GM12878 (cell line): ENCODE measurements around the gene SAFB. TPM values are rescaled to one million over a fixed set of nuclear protein-coding genes. Genes with fewer than 3 reads are reported as not detected.

Experiments
- ATAC-seq: fragments of 200-7000 bp; cut with Tn5 transposase; 3 replicates; pipeline ENCODE4 v1.9.1; 2020; ENCODE audit warnings: mild to moderate bottlenecking, moderate library complexity
- BruUV-seq: library from RNA; stranded (reverse); fragments of 400-500 nt; replicated peaks from 2 replicates; lab custom pipeline; 2021; lab: Mats Ljungman, UMichigan
- CTCF ChIA-PET: fragments of 300-600 bp; sonication (Branson Sonifier 250); formaldehyde crosslinking; extraction: SDS; loops from one replicate; lab custom pipeline; 2021; ENCODE audit warnings: inconsistent platforms; lab: Yijun Ruan, JAX
- POLR2A ChIA-PET: fragments of 350-600 bp; formaldehyde crosslinking; extraction: SDS; loops from one replicate; lab custom pipeline; 2021; ENCODE audit warnings: inconsistent platforms; lab: Charles Lee
- RAD21 ChIA-PET: fragments of 300-600 bp; sonication (Branson Sonifier 250); formaldehyde crosslinking; loops from one replicate; lab custom pipeline; 2023; ENCODE audit warnings: antibody characterized with exemption; ENCODE audit not compliant: unreplicated experiment; lab: Charles Lee
- SMC1A ChIA-PET: fragments of 300-600 bp; sonication (Branson Sonifier 250); formaldehyde crosslinking; loops from one replicate; lab custom pipeline; 2023; ENCODE audit not compliant: unreplicated experiment, uncharacterized antibody; lab: Charles Lee
- DNase-seq: peaks from one replicate; pipeline ENCODE4 v3.0.0-alpha.2; 2011; ENCODE audit warnings: low read depth, low spot score
- FAIRE-seq: peaks from 3 replicates; lab custom pipeline; 2011; peaks lifted over from hg19 to GRCh38; lab: Jason Lieb, UNC
- H2AFZ ChIP-seq: 2 replicates; pipeline ENCODE4 v1.6.0; 2011; ENCODE audit warnings: low read depth, low read length, control low read depth; ENCODE audit not compliant: control insufficient read depth
- H3K27ac ChIP-seq: 2 replicates; pipeline ENCODE4 v1.5.1; 2011; ENCODE audit warnings: control low read depth; ENCODE audit not compliant: control insufficient read depth, insufficient read depth
- H3K27me3 ChIP-seq, 2 experiments: replicated peaks in 1 of 2; 2 replicates each; pipeline versions ENCODE4 v1.6.0 to v1.6.1; 2011; ENCODE audit warnings: low read length in 1 of 2; ENCODE audit not compliant: control insufficient read depth in 2 of 2, insufficient read depth in 2 of 2
- H3K36me3 ChIP-seq, 2 experiments: 2 replicates each; pipeline ENCODE4 v1.5.1; 2011; ENCODE audit warnings: low read length in 1 of 2; ENCODE audit not compliant: control insufficient read depth in 2 of 2, insufficient read depth in 2 of 2
- H3K4me1 ChIP-seq: 2 replicates; pipeline ENCODE4 v1.6.1; 2011; ENCODE audit warnings: mild to moderate bottlenecking, low read length, moderate library complexity, mixed read lengths; ENCODE audit not compliant: control insufficient read depth, insufficient read depth
- H3K4me2 ChIP-seq: 2 replicates; pipeline ENCODE4 v1.6.0; 2011; ENCODE audit warnings: control low read depth; ENCODE audit not compliant: control insufficient read depth, insufficient read depth
- H3K4me3 ChIP-seq: fragments of 200-600 bp; sonication (generic); 2 replicates; pipeline ENCODE4 v1.5.1; 2016
- H3K79me2 ChIP-seq: 2 replicates; pipeline ENCODE4 v1.6.0; 2011; ENCODE audit warnings: low read length; ENCODE audit not compliant: control insufficient read depth, insufficient read depth
- H3K9ac ChIP-seq: 2 replicates; pipeline ENCODE4 v1.8.0; 2011; ENCODE audit warnings: low read length, control low read depth, mixed read lengths; ENCODE audit not compliant: control insufficient read depth, insufficient read depth
- H3K9me3 ChIP-seq: replicated peaks from 3 replicates; pipeline ENCODE4 v1.5.1; 2011; ENCODE audit warnings: mild to moderate bottlenecking, low read length; ENCODE audit not compliant: control insufficient read depth, insufficient read depth
- H4K20me1 ChIP-seq: 2 replicates; pipeline ENCODE4 v1.6.0; 2011; ENCODE audit not compliant: control insufficient read depth, insufficient read depth
- CHD1 ChIP-seq: IDR thresholded peaks from 2 replicates; pipeline ENCODE4 v1.6.1; 2012; ENCODE audit warnings: low read depth, low read length, improper control_type of control experiment
- POLR2A ChIP-seq: IDR thresholded peaks from 2 replicates; pipeline ENCODE4 v1.6.1; 2011; ENCODE audit warnings: low read depth, mild to moderate bottlenecking, low read length
- RUNX3 ChIP-seq: IDR thresholded peaks from 2 replicates; pipeline ENCODE4 v1.6.1; 2012; ENCODE audit warnings: low read length, inconsistent platforms
- ZZZ3 ChIP-seq: IDR thresholded peaks from 2 replicates; pipeline ENCODE4 v1.6.1; 2011; ENCODE audit warnings: low read depth; ENCODE audit not compliant: control insufficient read depth, insufficient read length
- WGBS: methylation state at CpG from one replicate; pipeline ENCODE4 v1.1.6; 2016; ENCODE audit warnings: low lambda C conversion rate; ENCODE audit not compliant: insufficient replicate concordance, insufficient coverage; ENCODE audit errors: missing lambda C conversion rate; 5-methylcytosine and 5-hydroxymethylcytosine counted together
- in situ Hi-C: fragments of 300-500 bp; cut with MboI; formaldehyde crosslinking; loops from 9 replicates; pipeline ENCODE4 v1.14.3; 2018; ENCODE audit warnings: mixed read lengths
- intact Hi-C: fragments of 100-400 bp; cut with micrococcal nuclease; formaldehyde crosslinking; loops from one replicate; pipeline ENCODE4 v1.14.2; 2022; ENCODE audit not compliant: unreplicated experiment
- polyA plus RNA-seq, 11 experiments: library from polyadenylated mRNA; depleted of rRNA in 4 of 11; unstranded in 6 of 11; stranded (reverse) in 5 of 11; fragments of >200 nt; fragmentation: Nextera tagmentation in 4 of 11; fragmentation: Illumina TruSeq in 1 of 11; extraction: Ambion mirVana in 4 of 11; extraction: Trizol in 1 of 11; gene quantifications; 1 replicate in 1 of 11; 2 replicates in 10 of 11; pipeline versions ENCODE4 v1.2.1 to v1.2.3, GENCODE V29; 2011 to 2016; ENCODE audit warnings: inconsistent platforms in 2 of 11, missing spikeins in 2 of 11, low read depth in 1 of 11
- total RNA-seq, 4 experiments: library from RNA; depleted of rRNA in 3 of 4; stranded (reverse); fragments of >200 nt in 3 of 4; fragmentation: Illumina TruSeq in 1 of 4; extraction: Trizol in 1 of 4; gene quantifications; 2 replicates each; pipeline versions ENCODE4 v1.2.1 to v1.2.3, GENCODE V29; 2013 to 2021
- TF ChIP-seq, protein P1 (sequence below): fragments of 450-650 bp; IDR thresholded peaks from 2 replicates; pipeline ENCODE4 v1.6.1; 2017; ENCODE audit warnings: mild to moderate bottlenecking

SAFB gene
- total and polyA plus RNA-seq, 10 of the 15 experiments (the other 5 are each of a cell fraction or from before 2014, with no cell fraction given): 1.6 to 131 (median 61.2) TPM

DNA sequence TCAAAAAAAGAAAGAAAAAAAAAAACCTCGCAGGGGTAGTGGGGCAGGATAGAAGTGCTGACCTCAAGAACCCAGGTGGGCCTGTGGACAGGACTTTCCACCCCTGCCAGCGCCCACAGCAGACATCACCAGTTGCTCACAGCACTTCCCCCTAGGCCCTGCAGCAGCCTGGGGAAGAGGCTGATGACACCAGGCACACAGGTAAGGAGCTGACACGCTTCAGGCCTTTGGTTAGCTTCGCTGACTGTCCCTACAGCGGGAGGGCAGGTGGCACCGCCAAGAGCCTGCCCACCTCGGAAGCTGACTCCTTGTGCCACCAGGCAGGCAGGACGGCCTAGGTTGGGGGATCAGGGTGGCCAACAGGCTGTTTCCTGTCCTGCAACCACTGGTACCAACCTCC is 88.1 kb downstream of the SAFB start:
- no peak overlapping the region for H3K27ac ChIP-seq
- TF ChIP-seq ZZZ3: no peak
- no peak for TF ChIP-seq RUNX3
- peak; percentile 50; the same call in 1 of the 2 replicates for TF ChIP-seq POLR2A
- no peaks in the 10 kb centered on the region for H3K9me3 ChIP-seq
- no peak overlapping the region for H3K4me2 ChIP-seq
- RAD21 ChIA-PET: no interaction called here
- WGBS: 95% methylated on average over 7 of the region's 8 CpGs
- H4K20me1 ChIP-seq: 0 out of 2 replicates have a peak, but pooled peaks cover 3% of the 10 kb centered on the region
- CTCF ChIA-PET: no interaction called here
- intact Hi-C loops (no loop called here), in situ Hi-C loops (no loop called here)
- no peaks in the 10 kb centered on the region for H3K27me3 ChIP-seq
- H3K4me3 ChIP-seq: no peak overlapping the region
- H2AFZ ChIP-seq: no peak overlapping the region
- peaks cover 10% of the 10 kb centered on the region for H3K79me2 ChIP-seq
- H3K4me1 ChIP-seq: no peaks in the 10 kb centered on the region
- BruUV-seq: no TSS peak
- FAIRE-seq (no peak), DNase-seq (no peak), ATAC-seq (no peak)
- no peak overlapping the region for H3K9ac ChIP-seq
- peaks cover 24 to 41% of the 10 kb centered on the region in 2 experiments for H3K36me3 ChIP-seq
- SMC1A ChIA-PET: no interaction called here
- POLR2A ChIA-PET: no interaction called here

DNA sequence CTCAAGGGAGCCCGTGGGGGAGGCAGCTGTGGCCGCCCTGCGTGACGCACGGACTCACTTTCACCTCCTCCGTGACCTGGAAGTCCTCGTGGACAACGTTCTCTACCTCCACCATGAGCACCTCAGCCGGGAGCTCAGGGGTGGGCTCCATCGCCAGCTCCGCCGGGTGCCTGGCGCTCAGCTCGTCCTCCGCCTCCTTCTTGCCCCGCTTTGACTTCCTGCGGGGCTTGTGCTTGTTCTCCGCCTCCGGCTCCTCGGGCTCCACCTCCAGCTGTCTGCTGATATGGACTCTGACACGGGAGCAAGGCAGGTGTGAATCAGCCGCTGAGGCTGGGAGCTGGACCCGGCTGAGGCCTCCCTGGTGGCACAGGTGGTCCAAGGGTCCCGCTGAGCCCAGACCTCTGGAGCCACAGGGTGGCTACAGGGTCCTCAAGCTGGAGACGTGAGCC is 88.9 kb downstream of the SAFB start:
- ChIA-PET RAD21 (no interaction called here), SMC1A (no interaction called here), POLR2A (no interaction called here), CTCF (interaction anchor here (1.0 kb wide), 1 partner anchor 22 kb away, joined by 3 read pairs; the partner anchor contains the start of gene RPL36)
- no peak for FAIRE-seq
- TF ChIP-seq CHD1: no peak
- peak; percentile 35; the same call in 1 of the 2 replicates for TF ChIP-seq POLR2A
- TF ChIP-seq, protein P1, sequence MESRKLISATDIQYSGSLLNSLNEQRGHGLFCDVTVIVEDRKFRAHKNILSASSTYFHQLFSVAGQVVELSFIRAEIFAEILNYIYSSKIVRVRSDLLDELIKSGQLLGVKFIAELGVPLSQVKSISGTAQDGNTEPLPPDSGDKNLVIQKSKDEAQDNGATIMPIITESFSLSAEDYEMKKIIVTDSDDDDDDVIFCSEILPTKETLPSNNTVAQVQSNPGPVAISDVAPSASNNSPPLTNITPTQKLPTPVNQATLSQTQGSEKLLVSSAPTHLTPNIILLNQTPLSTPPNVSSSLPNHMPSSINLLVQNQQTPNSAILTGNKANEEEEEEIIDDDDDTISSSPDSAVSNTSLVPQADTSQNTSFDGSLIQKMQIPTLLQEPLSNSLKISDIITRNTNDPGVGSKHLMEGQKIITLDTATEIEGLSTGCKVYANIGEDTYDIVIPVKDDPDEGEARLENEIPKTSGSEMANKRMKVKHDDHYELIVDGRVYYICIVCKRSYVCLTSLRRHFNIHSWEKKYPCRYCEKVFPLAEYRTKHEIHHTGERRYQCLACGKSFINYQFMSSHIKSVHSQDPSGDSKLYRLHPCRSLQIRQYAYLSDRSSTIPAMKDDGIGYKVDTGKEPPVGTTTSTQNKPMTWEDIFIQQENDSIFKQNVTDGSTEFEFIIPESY: no peak
- no peak overlapping the region for H3K4me2 ChIP-seq
- H3K79me2 ChIP-seq: peaks cover 17% of the 10 kb centered on the region
- H3K4me3 ChIP-seq: no peak overlapping the region
- H3K9me3 ChIP-seq: no peaks in the 10 kb centered on the region
- BruUV-seq: no TSS peak
- 92% methylated on average over 25 of the region's 25 CpGs for WGBS
- ATAC-seq: no peak
- no peaks in the 10 kb centered on the region for H3K4me1 ChIP-seq
- DNase-seq: no peak
- H3K9ac ChIP-seq: no peak overlapping the region
- H2AFZ ChIP-seq: no peak overlapping the region
- H4K20me1 ChIP-seq: 0 out of 2 replicates have a peak, but pooled peaks cover 3% of the 10 kb centered on the region
- H3K27ac ChIP-seq: no peak overlapping the region
- intact Hi-C loops: no loop called here
- in situ Hi-C loops: no loop called here
- H3K36me3 ChIP-seq: peaks cover 20 to 41% of the 10 kb centered on the region in 2 experiments; a peak in 3 of 4 replicates
- no peaks in the 10 kb centered on the region for H3K27me3 ChIP-seq
